ENCODE results near the gene DNM1.

DNA sequence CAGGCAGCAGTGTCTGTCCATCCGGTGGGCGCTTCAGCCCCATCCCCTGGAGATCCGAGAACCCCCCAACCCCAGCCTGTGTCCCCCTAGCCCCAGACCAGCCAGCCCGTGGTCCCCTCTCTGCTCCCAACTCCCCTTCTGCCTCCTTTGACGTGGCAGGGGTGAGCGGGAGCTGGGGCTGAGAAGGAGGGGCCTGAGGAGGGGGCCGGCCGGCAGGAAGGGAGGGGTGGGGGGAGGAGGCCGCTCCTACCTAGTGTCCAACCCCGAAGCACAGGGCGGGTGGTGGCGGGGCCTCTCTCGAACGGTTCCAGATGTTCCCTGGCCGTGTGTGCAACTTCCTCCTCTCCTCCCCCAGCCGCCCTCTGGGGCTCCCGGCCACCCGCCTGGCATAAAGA, 41.7 kb downstream of the DNM1 start:
- TF ChIP-seq, protein P1, sequence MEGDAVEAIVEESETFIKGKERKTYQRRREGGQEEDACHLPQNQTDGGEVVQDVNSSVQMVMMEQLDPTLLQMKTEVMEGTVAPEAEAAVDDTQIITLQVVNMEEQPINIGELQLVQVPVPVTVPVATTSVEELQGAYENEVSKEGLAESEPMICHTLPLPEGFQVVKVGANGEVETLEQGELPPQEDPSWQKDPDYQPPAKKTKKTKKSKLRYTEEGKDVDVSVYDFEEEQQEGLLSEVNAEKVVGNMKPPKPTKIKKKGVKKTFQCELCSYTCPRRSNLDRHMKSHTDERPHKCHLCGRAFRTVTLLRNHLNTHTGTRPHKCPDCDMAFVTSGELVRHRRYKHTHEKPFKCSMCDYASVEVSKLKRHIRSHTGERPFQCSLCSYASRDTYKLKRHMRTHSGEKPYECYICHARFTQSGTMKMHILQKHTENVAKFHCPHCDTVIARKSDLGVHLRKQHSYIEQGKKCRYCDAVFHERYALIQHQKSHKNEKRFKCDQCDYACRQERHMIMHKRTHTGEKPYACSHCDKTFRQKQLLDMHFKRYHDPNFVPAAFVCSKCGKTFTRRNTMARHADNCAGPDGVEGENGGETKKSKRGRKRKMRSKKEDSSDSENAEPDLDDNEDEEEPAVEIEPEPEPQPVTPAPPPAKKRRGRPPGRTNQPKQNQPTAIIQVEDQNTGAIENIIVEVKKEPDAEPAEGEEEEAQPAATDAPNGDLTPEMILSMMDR (conservative IDR thresholded peaks at IDR 0.05; ENCODE audit: low read length): no peak
- no peak for TF ChIP-seq EZH2phosphoT487 (IDR thresholded peaks at IDR 0.05; ENCODE audit: borderline replicate concordance, low read depth, low read length)
